ENCODE data around the gene GRXCR2.
"Not testable (repeated sequence)": the region's sequence is repeated elsewhere in the genome, so short reads cannot be mapped to it uniquely, and the experiment has no call there.

The GRXCR2 gene

GRCh38 chr5:145887217-145887616 lies 14.4 kb upstream of the GRXCR2 start:
- no peak for DNase-seq (ENCODE audit: low read depth)

GRCh38 chr5:145874765-145875164 lies 2.0 kb upstream of the GRXCR2 start:
- no peak for DNase-seq (ENCODE audit: low read depth)

DNA sequence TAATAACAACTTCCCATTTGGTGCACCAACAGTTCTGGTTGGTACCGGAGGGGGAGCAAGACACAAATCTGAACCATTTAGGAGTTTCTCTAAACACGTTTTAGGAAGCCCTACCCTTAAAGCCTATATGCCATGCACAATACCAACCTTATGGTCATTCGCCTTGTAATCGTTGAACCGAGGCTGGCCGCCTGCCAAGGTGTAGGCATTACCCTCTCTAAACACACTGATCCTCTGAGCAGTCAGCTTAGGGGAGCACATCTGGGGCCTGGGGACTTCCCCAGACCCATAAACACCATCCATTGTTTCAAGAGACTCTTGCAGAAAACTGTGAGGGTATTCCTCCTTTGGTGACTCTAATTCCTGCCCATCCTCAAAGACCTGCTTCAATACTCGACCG lies 328 bp downstream of the GRXCR2 start:
- no peak for DNase-seq (ENCODE audit: low read depth)

DNA sequence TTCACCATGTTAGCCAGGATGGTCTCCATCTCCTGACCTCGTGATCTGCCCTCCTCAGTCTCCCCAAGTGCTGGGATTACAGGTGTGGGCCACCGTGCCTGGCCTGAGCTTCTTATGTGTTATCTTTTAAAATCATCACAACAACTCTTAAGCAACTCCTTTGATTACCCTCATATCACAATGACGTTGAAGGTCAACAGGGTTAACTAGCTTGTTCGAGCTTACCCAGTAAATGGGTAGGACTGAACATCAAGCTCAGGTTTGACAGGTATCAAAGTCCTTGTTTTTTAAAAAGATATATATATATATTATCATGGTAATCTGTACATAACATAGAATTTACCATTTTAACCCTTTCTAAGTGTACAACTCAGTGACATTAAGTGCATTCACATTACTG lies 3.1 kb downstream of the GRXCR2 start:
- no peak for DNase-seq (ENCODE audit: low read depth)

DNA sequence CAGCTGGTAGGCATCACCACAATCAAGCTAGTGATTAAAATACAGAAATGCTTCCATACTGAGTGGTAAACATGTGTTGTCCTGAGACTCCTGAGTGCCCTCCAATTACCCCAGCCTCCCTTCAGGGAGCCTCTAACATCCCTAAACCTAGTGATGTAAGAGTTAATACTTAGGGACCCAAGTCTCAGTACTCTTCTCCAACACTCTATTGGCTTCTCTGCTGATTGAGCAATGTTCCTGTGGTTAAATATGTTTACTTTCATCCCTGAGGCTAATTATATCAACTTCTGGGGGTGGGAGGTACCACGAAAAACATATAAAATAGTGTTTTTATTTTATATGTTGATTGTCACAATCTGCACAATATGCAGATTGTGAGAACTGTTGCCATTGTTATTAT lies 5.0 kb downstream of the GRXCR2 start:
- DNase-seq (ENCODE audit: low read depth), result no peak

DNA sequence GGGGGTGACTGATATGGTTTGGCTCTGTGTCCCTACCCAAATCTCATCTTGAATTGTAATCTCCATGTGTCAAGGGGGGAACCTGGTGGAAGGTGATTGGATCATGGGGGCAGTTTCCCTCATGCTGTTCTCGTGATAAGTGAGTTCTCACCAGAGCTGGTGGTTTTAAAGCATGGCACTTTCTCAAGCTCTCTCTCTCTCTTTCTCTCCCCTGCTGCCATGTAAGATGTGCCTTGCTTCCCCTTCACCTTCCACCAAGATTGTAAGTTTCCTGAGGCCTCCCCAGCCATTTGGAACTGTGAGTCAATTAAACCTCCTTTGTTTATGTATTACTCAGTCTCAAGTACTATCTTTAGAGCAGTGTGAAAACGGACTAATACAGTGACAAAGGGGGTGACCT lies 8.4 kb downstream of the GRXCR2 start:
- not testable (repeated sequence) for DNase-seq (ENCODE audit: low read depth)

DNA sequence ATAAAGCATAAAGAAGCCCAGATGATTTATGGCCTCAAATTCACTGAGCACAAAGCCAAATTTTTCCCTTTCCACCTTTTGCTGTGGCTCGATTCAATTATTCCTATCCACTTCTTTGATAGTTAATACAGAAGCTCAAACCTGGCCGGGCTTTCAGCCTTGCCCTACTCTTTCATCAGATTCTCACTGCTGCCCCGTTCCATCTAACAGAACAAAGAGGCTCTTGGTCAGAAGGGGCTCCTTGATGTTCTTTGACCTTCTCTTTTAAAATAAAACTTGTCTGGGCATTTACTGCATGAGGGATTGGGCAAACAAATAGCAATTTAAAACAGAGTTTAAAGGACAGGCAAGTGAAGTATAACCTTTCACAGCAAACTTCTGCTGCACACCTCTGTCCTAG lies 9.8 kb downstream of the GRXCR2 start:
- no peak for DNase-seq (ENCODE audit: low read depth)

DNA sequence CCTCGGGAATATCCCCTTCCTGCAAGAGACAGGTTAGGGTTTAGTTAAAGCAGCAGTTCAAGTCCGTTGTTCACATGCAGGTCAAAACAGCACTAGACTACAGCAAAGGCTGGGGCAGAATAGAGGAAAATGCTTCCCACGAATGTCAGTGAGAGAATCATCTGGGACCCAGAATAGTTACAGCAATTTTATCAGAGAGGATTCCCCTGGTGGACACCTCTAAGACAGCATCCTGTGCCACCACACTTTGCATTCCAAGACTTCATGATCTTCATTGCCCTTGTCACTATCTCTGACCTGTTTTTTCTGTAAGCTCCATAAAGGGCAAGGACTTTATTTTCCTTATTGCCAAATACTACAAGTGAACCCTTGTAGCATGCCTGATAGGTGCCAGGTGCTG lies 12.9 kb downstream of the GRXCR2 start:
- DNase-seq (ENCODE audit: low read depth), result no peak

DNA sequence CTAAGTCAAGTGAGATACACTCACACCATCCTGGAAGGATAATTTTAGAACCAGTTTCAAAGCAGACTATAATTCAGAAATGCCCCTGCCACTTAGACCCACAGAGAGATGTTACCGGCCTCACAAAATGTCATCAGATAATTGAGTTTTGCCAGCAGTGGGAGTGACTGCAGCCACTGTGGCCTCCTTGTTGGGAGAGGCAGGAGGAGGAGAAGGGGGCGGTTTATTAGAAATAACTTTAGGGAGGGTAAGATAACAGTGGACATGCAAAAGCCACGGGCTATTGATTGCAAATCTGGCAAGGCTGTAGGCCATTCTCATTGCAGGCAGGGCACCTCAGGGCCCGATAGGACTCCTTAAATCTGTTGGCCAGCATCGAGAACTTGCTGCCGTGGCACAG lies 13.4 kb downstream of the GRXCR2 start:
- DNase-seq (ENCODE audit: low read depth), result no peak

- no peak for DNase-seq (ENCODE audit: low read depth)
Measured at GRCh38 chr5:145858959-145859358, 13.9 kb downstream of the GRXCR2 start.

GRCh38 chr5:145856285-145856818 lies 16.5 kb downstream of the GRXCR2 start:
- DNase-seq (ENCODE audit: low read depth), result no peak

DNA sequence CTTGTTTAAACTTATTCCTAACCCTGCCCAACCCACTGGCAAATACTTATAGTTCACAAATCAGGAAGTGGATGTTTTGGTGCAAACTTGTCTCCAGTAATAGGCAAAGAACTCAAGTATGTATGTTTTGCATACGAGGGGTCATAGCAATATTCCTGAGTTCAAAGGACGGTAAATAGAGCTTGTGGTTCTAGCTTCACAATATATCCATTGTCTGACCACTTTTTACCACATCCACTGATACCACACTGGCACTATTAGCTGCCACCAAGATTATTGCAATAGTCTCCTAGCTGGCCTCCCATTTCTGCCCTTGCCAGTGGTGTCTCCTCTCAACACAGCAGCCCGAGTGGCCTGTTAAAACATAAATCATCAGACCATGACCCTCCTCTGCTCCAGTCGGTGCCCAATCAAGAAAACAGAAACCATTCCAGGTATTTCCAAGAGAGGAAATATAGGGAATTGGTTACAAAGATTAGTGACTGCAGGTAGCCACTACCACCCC lies 17.0 kb downstream of the GRXCR2 start:
- DNase-seq (ENCODE audit: low read depth), result no peak

- no peak for DNase-seq (ENCODE audit: low read depth)
Measured at GRCh38 chr5:145854651-145855258, 18.1 kb downstream of the GRXCR2 start.

DNA sequence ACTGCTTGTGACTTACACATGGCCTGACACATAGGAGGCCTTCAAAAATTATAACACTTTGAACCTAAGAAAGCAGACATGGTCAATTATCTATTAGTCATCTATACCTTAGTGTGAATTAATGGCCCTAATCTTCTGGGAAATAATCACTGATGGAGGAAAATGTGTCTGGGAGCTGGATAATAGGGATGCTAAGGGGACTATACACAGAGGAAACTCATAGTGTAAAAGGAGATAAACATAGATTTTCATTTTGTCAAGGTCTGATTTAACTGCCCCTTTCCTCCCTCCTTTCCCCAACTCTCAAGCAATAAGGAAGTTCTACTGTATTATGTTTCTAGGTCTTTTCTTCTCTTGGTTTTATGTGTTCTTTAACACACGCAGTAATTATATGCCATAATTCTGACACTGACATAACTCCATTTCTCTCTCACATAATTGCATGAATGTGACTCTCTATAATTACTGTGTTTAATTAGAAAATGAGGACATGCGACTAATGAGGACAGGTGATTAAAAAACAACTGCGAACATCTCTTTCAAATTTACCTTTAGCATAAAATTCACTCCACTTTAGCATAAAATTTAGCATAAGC lies 18.9 kb downstream of the GRXCR2 start:
- no peak for DNase-seq (ENCODE audit: low read depth)

DNA sequence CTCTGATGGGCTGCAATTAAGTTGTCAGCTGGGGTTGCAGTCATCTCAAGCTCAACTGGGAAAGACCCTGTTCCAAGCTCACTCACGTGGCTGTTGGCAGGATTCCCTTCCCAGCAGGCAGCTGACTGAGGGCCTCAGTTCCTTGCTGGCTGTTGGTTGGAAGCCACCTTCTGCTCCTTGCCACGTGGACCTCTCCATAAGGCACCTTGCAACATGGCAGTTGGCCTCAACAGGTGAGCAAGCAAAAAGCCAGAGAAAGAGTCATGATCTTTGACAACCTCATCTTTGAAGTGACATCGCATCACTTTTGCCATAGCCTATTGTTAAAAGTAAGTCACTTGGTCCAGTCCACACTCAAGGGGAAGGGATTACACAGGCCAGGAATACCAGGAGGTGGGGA lies 19.8 kb downstream of the GRXCR2 start:
- no peak for DNase-seq (ENCODE audit: low read depth)

- no peak for DNase-seq (ENCODE audit: low read depth)
Measured at GRCh38 chr5:145848854-145849253, 24.0 kb downstream of the GRXCR2 start.

DNA sequence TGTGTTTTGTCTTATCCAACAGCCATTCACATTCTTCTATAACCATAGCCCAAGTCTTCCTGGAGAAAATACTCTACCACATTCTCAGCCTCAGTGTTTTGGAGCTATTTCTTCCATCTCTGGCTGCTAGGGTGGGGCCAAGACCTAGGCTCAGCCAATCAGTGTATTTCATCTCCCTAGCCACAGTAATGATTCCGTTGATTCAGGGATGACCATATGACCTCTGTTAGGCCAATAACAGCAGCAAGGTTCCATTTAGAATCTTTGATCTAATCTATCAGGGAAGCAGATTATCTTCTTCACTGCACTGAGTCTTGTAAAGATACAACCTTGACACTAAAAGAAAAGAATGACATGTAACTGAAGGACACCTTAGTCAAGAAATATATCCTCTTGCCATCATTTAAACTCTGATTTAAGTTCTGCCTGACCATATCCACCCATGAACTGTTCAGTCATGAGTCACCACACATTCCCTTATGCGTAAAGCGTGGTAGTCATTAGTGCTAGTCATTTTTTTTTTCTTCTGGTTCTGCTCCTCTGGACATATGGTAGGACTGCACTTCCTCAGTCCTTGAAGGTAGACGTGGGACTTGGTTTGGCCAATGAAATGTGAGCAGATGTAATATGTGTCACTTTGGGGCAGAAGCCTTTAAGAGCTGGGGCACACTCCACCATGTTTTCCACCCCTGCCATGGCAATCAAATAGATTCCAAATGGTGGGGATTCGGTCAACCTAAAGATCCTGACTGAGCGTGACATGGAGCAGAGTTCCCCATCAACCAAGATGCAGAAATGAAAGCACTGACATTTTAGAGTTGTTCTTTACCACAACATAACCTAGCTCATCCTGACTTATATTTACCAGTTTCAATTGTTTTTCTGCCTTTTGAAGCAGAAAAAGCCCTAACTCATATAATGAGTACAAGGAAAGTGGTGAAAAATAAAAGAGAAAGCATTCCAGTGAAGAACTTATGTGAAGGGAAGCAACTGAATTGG lies 25.0 kb downstream of the GRXCR2 start:
- DNase-seq (ENCODE audit: low read depth), result peak; percentile 77

GRCh38 chr5:145846081-145846480 lies 26.7 kb downstream of the GRXCR2 start:
- no peak for DNase-seq (ENCODE audit: low read depth)

- DNase-seq (ENCODE audit: low read depth), result no peak
Measured at GRCh38 chr5:145841299-145841698, 31.5 kb downstream of the GRXCR2 start.

DNA sequence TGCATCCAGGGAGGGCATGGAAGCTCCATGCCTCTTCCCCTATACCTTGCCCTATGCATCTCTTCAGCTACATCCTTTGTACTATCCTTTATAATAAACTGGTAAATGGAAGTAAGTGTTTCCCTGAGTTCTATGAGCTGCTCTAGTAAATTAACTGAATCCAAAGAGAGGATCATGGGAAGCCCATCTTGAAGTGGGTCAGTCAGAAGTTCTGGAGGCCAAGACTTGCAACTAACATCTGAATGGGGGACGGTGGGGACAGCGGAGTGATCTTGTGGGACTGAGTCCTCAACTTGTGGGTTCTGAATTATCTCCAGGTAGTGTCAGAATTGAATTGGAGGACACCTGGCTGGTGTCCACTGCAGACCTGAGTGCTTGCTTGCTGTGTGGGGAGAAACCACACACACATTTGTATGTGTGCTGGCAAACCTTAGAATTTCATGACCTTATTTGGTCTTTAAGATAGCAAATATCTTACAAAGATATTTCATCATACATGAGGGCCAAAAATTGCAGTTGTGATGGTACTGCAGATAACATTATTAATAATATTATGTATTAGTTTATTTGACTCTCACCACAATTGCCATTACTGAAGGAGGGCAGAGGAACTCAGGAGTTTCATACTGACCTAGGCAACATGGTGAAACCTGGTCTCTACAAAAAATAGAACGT lies 32.2 kb downstream of the GRXCR2 start:
- no peak for DNase-seq (ENCODE audit: low read depth)

DNA sequence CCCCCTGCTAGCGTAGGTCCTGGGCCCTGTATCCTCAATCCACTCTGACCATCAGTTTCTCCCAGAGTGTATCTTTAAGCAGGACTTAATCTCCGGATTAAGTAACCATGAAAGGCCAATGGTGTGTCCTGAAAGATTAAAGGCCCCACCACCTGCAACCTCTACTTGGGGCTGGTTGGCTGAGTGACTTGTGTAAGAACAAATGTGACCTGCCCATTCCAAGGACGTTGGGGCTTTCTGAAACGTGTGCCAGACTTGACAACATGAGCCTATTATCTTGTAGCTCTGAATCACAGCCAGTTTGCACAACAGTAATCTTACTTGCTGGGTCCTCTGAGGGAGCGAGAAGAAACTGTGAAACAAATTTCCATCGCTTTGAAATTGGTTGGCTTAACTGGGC lies 34.5 kb downstream of the GRXCR2 start:
- DNase-seq (ENCODE audit: low read depth), result no peak

DNA sequence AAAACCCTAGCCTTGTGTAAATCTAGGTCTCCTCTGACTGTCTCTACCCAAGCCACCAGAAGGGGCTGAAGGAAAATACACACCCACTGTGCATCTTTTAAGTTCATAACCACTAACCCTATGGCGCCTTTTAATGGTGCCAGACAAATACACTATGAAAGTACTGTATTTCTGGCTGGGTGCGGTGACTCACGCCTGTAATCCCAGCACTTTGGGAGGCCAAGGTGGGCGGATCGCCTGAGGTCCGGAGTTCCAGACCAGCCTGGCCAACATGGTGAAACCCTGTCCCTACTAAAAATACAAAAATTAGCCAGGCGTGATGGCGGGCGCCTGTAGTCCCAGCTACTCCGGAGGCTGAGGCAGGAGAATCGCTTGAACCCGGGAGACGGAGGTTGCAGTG lies 36.6 kb downstream of the GRXCR2 start:
- not testable (repeated sequence) for DNase-seq (ENCODE audit: low read depth)

All from non-pigmented ciliary epithelial cell (primary cell).